K562 (cell line): Measurements from ENCODE around the gene USF2. TPM values are rescaled to one million over a fixed set of nuclear protein-coding genes. Genes with fewer than 3 reads are reported as not detected.

Experiments
- ADNP ChIP-seq: fragments of 200-800 bp; sonication (Bioruptor generic); IDR thresholded peaks from 2 replicates; pipeline ENCODE4 v1.6.1; 2016; ENCODE audit warnings: missing genetic modification characterization, missing compliant biosample characterization
- CC2D1A ChIP-seq: fragments of 450-650 bp; IDR thresholded peaks from 2 replicates; pipeline ENCODE4 v1.6.1; 2017; ENCODE audit warnings: mild to moderate bottlenecking
- CXXC5 ChIP-seq: fragments of 250-450 bp; sonication (Bioruptor Pico); IDR thresholded peaks from 2 replicates; pipeline ENCODE4 v1.8.0; 2022; ENCODE audit warnings: inconsistent platforms, mild to moderate bottlenecking, moderate library complexity
- EGR1 ChIP-seq: fragments of 450-650 bp; conservative IDR thresholded peaks from 2 replicates; pipeline ENCODE4 v1.6.1; 2017; ENCODE audit warnings: mild to moderate bottlenecking
- ILK ChIP-seq: fragments of 450-650 bp; IDR thresholded peaks from 2 replicates; pipeline ENCODE4 v1.6.1; 2016; ENCODE audit warnings: missing genetic modification characterization, low read depth, mild to moderate bottlenecking, missing compliant biosample characterization, moderate library complexity, borderline replicate concordance
- IRF2 ChIP-seq: sonication (generic); formaldehyde crosslinking; IDR thresholded peaks from 2 replicates; pipeline ENCODE4 v1.8.1; 2022; ENCODE audit warnings: mild to moderate bottlenecking, missing genetic modification reagents
- LARP7 ChIP-seq: fragments of 450-650 bp; IDR thresholded peaks from 2 replicates; pipeline ENCODE4 v1.6.1; 2016
- NEUROD1 ChIP-seq: fragments of 150-350 bp; IDR thresholded peaks from 2 replicates; pipeline ENCODE4 v1.6.1; 2014; ENCODE audit warnings: borderline replicate concordance, low read length, low read depth; ENCODE audit not compliant: partially characterized antibody
- NR2F6 ChIP-seq: fragments of 450-650 bp; formaldehyde crosslinking; IDR thresholded peaks from 2 replicates; pipeline ENCODE4 v1.4.0; 2020; ENCODE audit warnings: mild to moderate bottlenecking
- STAT5B ChIP-seq: fragments of 250-450 bp; sonication (Bioruptor Pico); IDR thresholded peaks from 2 replicates; pipeline ENCODE4 v1.8.0; 2021; ENCODE audit warnings: mild to moderate bottlenecking, inconsistent platforms
- TSC22D4 ChIP-seq: fragments of 450-650 bp; IDR thresholded peaks from 2 replicates; pipeline ENCODE4 v1.6.1; 2016; ENCODE audit warnings: missing genetic modification characterization, missing biosample characterization, control low read depth
- polyA plus RNA-seq, 8 experiments: library from polyadenylated mRNA; depleted of rRNA in 4 of 8; stranded (reverse) in 5 of 8; unstranded in 3 of 8; fragments of >200 nt; fragmentation: Nextera tagmentation in 2 of 8; fragmentation: Illumina TruSeq in 1 of 8; extraction: Ambion mirVana in 2 of 8; extraction: Trizol in 1 of 8; gene quantifications; 2 replicates each; pipeline versions ENCODE4 v1.2.1 to v1.2.3, GENCODE V29; 2011 to 2014; ENCODE audit warnings: inconsistent platforms in 1 of 8, missing spikeins in 1 of 8
- total RNA-seq, 7 experiments: library from RNA; depleted of rRNA in 6 of 7; stranded (reverse); fragments of >200 nt in 6 of 7; fragmentation: Illumina TruSeq in 2 of 7; extraction: Trizol in 2 of 7; gene quantifications; 2 replicates each; pipeline versions ENCODE4 v1.2.1 to v1.2.3, GENCODE V29; 2011 to 2021; ENCODE audit warnings: low replicate concordance in 1 of 7
- TF ChIP-seq, protein P1 (sequence below): fragments of 450-650 bp; conservative IDR thresholded peaks from 2 replicates; pipeline ENCODE4 v1.6.1; 2016; ENCODE audit warnings: missing genetic modification characterization, low read depth, mild to moderate bottlenecking, missing compliant biosample characterization, moderate library complexity

USF2 gene
- total and polyA plus RNA-seq, 9 of the 15 experiments (the other 6 are each of a cell fraction or from before 2014, with no cell fraction given): 0.27 to 93.7 (median 58.4) TPM

DNA sequence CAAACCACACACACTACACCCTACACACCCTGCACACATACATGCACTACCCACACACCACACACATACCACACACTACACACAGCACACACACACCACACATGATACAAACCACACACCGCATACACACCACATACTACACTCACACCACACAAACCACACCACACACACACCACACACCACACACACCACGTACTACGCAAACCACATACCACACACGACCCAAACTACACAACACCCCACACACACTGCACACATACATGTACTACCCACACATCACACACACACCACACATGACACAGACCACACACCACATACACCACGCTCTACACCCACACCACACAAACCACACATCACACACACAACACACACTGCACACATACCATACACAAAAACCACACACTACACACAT, 29.8 kb downstream of the USF2 start (continued):
- no peak for TF ChIP-seq NEUROD1
- TF ChIP-seq ADNP (tag): no peak
- no peak for TF ChIP-seq NR2F6 (CRISPR knock-in tag)
- no peak for TF ChIP-seq STAT5B
- TF ChIP-seq CC2D1A: no peak
- 0 out of 2 replicates have a peak, but pooled peaks have one; percentile 6 for TF ChIP-seq TSC22D4 (tag)
- TF ChIP-seq ILK (tag): no peak
- peak; percentile 25; the same call in 1 of the 2 replicates for TF ChIP-seq EGR1
- TF ChIP-seq LARP7: 0 out of 2 replicates have a peak, but pooled peaks have one; percentile 18
- TF ChIP-seq CXXC5: no peak
- TF ChIP-seq, protein P1, sequence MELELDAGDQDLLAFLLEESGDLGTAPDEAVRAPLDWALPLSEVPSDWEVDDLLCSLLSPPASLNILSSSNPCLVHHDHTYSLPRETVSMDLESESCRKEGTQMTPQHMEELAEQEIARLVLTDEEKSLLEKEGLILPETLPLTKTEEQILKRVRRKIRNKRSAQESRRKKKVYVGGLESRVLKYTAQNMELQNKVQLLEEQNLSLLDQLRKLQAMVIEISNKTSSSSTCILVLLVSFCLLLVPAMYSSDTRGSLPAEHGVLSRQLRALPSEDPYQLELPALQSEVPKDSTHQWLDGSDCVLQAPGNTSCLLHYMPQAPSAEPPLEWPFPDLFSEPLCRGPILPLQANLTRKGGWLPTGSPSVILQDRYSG (tag): no peak
- TF ChIP-seq IRF2: no peak
